ENCODE measurements around the gene NUCB1.
"Not testable (repeated sequence)": the region's sequence is repeated elsewhere in the genome, so short reads cannot be mapped to it uniquely, and the experiment has no call there.

NUCB1 gene

DNA sequence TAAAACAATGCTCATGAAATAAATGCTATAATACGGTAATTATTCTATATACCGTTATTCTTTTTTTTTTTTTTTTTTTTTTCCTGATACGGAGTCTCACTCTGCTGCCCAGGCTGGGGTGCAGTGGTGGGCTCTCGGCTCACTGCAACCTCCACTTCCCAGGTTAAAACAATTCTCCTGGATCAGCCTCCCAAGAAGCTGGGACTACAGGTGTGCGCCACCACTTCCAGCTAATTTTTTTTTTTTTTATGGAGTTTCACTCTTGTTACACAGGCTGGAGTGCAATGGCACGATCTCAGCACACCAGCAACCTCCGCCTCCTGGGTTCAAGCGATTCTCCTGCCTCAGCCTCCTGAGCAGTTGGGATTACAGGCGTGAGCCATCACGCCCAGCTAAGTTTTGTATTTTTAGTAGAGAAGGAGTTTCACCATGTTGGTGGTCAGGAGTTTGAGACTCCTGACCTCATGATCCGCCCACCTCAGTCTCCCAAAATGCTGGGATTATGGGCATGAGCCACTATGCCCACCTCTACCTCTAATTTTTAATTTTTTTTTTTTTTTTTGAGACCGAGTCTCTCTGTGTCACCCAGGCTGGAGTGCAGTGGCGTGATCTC is 21.0 kb upstream of the NUCB1 start:
- DNase-seq (ENCODE audit: low spot score in 2 of 2) = no peak
- peaks cover 19% of the 10 kb centered on the region for H3K4me1 ChIP-seq
- no peaks in the 10 kb centered on the region for H3K9me3 ChIP-seq
- H3K27me3 ChIP-seq (ENCODE audit: low read depth) = no peaks in the 10 kb centered on the region
- in situ Hi-C loops (cut with MboI; ENCODE audit: low sequenced_read_pairs) = no loop called here
- peaks cover 22% of the 10 kb centered on the region for H3K36me3 ChIP-seq (replicated peaks)
- no peak overlapping the region for H3K4me3 ChIP-seq

DNA sequence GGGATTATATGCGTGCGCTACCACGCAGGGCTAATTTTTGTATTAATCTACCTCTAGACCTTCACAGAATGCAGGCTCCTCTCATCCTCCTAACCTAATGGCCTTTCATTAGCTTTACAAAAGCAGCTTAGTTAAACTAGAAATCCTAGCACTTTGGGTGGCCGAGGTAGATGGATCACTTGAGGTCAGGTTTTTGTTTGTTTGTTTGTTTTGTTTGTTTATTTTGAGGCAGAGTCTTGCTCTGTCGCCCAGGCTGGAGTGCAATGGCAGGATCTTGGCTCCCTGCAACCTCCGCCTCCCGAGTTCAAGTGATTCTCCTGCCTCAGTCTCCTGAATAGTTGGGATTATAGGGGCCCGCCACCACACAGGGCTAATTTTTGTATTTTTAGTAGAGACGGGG is 20.4 kb upstream of the NUCB1 start:
- Histone ChIP-seq H3K4me1 (peaks cover 14% of the 10 kb centered on the region), H3K36me3 (replicated peaks) (peaks cover 16% of the 10 kb centered on the region)
- H3K4me3 ChIP-seq; H3K27me3 ChIP-seq (ENCODE audit: low read depth); H3K9me3 ChIP-seq; DNase-seq (ENCODE audit: low spot score in 2 of 2); in situ Hi-C loops (cut with MboI; ENCODE audit: low sequenced_read_pairs): not testable (repeated sequence)

DNA sequence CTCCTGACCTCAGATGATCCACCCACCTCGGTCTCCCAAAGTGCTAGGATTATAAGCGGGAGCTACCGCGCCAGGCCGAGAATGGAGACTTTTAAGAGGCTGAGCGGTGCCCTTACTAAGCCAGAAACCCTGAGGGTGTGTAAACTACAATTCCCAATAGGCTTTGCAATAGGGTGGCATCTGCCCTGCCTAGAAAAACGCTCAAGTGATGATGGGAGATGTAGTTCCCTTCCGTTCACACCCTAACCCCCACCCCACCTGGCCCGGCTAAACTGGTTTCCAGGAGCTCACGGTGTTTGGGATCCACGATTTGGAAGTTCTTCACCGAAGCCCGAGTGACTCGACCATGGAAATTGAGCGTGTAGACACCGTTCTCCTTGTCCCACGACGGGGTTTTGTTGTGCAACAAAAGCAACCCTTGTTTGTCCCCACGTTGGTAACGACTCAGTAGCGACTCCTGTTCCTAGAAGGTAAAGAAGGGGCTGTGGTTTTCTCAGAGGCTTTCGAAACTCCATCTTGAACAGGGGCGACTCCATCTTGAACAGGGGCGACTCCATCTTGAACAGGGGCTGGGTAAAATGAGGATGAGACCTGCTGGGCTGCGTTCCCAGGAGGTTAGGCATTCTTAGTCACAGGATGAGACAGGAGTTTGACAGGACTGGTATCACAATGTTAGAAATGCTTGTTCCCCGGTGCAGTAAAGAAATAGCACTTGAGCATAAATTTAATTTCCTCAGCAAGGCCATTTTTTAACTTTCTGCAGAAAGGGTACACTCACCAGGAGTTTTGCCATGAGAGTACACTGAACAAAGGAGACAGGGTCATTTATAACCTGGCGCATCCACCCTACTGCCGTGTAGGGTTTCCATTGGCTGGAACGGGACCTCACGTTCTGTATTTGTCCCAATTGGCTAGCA is 18.1 kb upstream of the NUCB1 start:
- no peak for DNase-seq (ENCODE audit: low spot score in 2 of 2)
- Histone ChIP-seq H3K36me3 (replicated peaks) (no peaks in the 10 kb centered on the region; the same call in none of the 2 replicates), H3K4me1 (no peaks in the 10 kb centered on the region), H3K9me3 (no peaks in the 10 kb centered on the region), H3K27me3 (ENCODE audit: low read depth) (no peaks in the 10 kb centered on the region), H3K4me3 (no peak overlapping the region)
- in situ Hi-C loops (cut with MboI; ENCODE audit: low sequenced_read_pairs) = no loop called here

DNA sequence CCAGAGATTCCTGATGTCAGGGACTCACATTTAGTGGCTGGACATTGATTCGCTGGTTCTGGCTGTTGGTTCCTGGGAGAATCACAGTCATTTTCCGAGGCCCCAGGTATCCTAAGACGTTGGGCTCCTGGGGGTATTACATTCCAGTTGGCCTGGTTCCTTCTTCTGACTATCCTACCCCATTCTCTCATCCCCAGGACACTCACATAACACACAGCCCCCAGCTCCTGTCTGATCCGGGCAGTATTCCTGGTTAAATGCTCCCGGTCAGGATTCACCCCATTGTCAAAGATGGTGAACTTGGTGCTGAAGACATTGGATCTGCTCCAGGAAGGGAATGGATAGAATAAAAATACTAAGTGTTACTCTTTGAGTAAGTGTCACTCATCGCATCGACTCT is 16.4 kb upstream of the NUCB1 start:
- H3K4me3 ChIP-seq = no peak overlapping the region
- H3K4me1 ChIP-seq = no peaks in the 10 kb centered on the region
- no peaks in the 10 kb centered on the region for H3K27me3 ChIP-seq (ENCODE audit: low read depth)
- no peak for DNase-seq (ENCODE audit: low spot score in 2 of 2)
- H3K9me3 ChIP-seq = no peaks in the 10 kb centered on the region
- in situ Hi-C loops (cut with MboI; ENCODE audit: low sequenced_read_pairs) = no loop called here
- H3K36me3 ChIP-seq (replicated peaks) = no peaks in the 10 kb centered on the region

DNA sequence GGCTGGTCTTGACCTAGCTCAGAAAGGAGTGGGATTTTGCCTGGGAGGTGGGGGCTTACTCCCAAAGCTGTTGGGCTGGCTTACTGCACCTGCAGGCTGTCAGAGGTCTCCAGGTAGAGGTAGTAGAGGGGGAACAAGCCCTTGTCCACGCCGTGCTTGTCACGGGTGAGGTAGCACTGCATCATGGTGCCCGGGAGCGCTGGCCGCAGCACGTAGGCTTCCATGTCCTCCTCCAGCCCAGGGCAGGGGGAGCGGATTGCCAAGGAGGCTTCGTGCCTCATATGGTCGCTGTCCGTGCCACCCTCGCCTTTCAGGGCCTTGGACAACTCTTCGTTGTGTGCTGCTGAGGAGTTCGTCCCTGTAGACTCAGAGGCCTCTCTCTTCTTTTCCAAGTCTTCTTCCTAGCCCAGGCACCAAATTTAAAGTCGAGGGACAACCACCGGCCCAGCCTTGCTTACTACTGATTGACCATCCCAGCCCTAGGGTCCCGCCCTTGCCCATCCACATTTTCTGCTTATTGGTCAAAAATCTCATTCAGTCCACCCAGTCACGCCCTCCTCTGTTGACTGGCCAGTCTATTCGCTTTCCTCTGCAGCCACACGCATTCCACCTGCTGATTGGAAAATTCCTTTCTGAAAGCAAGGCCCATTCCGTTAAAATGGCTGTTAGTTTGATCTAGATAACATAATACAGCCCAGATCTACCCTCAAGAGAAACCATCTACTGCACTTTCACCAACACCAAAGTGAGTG is 12.1 kb upstream of the NUCB1 start:
- H3K4me3 ChIP-seq = no peak overlapping the region

DNA sequence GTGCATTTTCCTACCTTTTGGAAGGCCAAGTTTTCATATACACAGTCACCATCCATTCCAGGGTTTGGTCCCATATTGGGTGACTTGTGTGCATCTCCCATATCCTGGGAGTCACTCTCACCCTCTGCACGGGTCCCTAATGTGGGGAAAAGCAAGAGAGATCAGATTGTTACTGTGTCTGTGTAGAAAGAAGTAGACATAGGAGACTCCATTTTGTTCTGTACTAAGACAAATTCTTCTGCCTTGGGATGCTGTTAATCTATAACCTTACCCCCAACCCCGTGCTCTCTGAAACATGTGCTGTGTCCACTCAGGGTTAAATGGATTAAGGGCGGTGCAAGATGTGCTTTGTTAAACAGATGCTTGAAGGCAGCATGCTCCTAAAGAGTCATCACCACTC is 10.6 kb upstream of the NUCB1 start:
- in situ Hi-C loops (cut with MboI; ENCODE audit: low sequenced_read_pairs); H3K27me3 ChIP-seq (ENCODE audit: low read depth); H3K36me3 ChIP-seq (replicated peaks); H3K9me3 ChIP-seq; DNase-seq (ENCODE audit: low spot score in 2 of 2); H3K4me3 ChIP-seq: not testable (repeated sequence)
- peaks cover 11% of the 10 kb centered on the region for H3K4me1 ChIP-seq

More for the DNA sequence above, 12.1 kb upstream of the NUCB1 start:
- Histone ChIP-seq H3K4me1 (peaks cover 11% of the 10 kb centered on the region), H3K36me3 (replicated peaks) (no peaks in the 10 kb centered on the region), H3K9me3 (no peaks in the 10 kb centered on the region), H3K27me3 (ENCODE audit: low read depth) (no peaks in the 10 kb centered on the region)
- in situ Hi-C loops (cut with MboI; ENCODE audit: low sequenced_read_pairs) = no loop called here
- DNase-seq (ENCODE audit: low spot score in 2 of 2) = no peak

DNA sequence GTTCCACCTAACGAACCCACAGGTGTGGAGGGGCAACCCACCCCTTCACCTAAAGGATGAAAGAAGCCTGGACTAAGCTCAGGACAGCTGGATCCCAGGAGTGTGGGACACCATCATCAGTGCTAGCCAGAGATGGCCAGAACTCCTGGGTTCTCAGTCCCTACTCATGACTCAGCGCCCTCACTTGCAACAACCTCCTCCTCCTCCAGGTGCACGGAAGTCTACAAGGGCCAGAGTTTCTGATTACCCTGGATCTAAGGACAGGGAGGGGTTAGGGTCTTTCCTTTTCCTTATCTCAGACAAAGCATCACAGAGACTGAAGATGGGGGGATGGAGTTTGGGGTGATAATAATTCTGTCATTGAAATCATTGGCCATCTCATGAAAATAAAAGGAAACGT is 9.6 kb upstream of the NUCB1 start:
- Histone ChIP-seq H3K4me1 (peaks cover 11% of the 10 kb centered on the region), H3K9me3 (no peaks in the 10 kb centered on the region), H3K4me3 (no peak overlapping the region), H3K27me3 (ENCODE audit: low read depth) (no peaks in the 10 kb centered on the region), H3K36me3 (replicated peaks) (no peaks in the 10 kb centered on the region)
- DNase-seq (ENCODE audit: low spot score in 2 of 2) = no peak
- in situ Hi-C loops (cut with MboI; ENCODE audit: low sequenced_read_pairs) = no loop called here

DNA sequence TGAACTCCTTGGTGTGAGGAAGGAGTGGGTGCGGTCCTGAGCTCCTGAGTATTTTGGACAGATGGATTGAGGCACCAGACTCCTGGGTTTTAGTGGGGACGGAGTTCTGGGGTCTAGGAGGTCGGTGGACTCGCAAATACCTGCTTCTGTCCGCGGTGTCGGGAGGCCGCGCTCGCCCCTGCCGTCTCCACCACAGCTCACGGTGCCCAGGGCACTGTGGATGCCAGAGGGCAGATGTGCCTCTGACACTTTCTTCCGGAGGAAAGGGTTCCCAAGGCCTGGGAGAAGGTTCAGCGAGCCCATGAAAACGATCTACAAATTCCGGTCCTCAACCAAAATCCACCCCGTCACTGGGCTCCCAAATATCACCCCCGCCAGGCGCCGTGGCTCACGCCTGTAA is 4.9 kb upstream of the NUCB1 start:
- Histone ChIP-seq H3K4me3 (no peak overlapping the region), H3K4me1 (peaks cover 9% of the 10 kb centered on the region), H3K9me3 (no peaks in the 10 kb centered on the region), H3K36me3 (replicated peaks) (no peaks in the 10 kb centered on the region), H3K27me3 (ENCODE audit: low read depth) (no peaks in the 10 kb centered on the region)
- in situ Hi-C loops (cut with MboI; ENCODE audit: low sequenced_read_pairs) = no loop called here
- DNase-seq (ENCODE audit: low spot score in 2 of 2) = no peak

DNA sequence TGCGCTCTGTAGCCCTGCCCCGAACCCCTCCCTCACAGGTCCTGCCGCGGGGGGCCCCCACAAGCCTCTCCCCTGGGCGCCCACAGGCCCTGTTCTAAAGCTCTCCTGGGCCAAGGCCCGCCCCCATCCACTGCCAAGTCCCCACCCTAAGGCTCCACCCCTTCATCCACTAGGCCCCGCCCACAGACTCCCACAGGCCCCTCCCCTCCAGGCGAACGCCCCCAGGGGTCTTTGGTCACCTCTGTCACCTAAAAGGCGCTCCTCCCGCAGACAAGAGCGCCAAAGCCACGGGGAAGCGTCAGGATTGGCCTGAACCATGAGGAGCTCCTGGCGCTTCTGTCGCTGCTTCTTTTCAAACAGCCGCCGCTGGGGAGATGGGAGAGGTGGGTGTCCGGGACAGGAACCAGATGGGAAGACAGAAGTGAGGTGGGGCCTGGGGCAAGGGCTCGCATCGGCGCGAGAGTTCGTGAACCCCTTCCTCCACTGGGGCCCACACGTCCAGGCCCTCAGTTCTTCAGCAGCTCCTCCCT is 3.9 kb upstream of the NUCB1 start:
- peaks cover 11% of the 10 kb centered on the region for H3K4me1 ChIP-seq
- peak in 1 of 2 experiments; percentile 45 for DNase-seq (ENCODE audit: low spot score in 2 of 2)
- no peak overlapping the region for H3K4me3 ChIP-seq
- no peaks in the 10 kb centered on the region; the same call in 1 of the 2 replicates for H3K36me3 ChIP-seq (replicated peaks)
- H3K27me3 ChIP-seq (ENCODE audit: low read depth) = no peaks in the 10 kb centered on the region
- H3K9me3 ChIP-seq = no peaks in the 10 kb centered on the region
- in situ Hi-C loops (cut with MboI; ENCODE audit: low sequenced_read_pairs) = no loop called here

DNA sequence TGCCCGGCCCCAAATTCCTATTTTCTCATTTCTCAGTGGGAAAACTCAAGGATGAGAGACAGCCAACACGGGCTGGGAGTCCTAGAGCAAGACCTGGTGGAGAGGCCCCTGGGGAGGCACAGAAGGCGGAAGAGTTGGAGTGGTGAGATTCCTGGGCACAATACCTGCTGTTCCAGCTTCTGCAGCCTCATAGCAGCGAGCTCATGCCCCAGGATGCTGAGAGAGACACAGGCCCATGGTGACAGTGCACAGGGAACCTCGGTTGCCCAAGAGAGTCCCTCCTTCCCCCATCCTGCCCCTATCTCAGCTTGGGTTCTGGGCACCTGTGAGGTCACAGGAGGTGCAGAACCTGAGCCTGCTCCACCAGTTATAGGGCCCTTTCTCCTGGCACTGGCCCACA is 2.9 kb upstream of the NUCB1 start:
- Histone ChIP-seq H3K36me3 (replicated peaks) (peaks cover 6% of the 10 kb centered on the region), H3K4me3 (no peak overlapping the region), H3K9me3 (no peaks in the 10 kb centered on the region), H3K27me3 (ENCODE audit: low read depth) (no peaks in the 10 kb centered on the region), H3K4me1 (peaks cover 15% of the 10 kb centered on the region)
- no peak for DNase-seq (ENCODE audit: low spot score in 2 of 2)
- in situ Hi-C loops (cut with MboI; ENCODE audit: low sequenced_read_pairs) = no loop called here

DNA sequence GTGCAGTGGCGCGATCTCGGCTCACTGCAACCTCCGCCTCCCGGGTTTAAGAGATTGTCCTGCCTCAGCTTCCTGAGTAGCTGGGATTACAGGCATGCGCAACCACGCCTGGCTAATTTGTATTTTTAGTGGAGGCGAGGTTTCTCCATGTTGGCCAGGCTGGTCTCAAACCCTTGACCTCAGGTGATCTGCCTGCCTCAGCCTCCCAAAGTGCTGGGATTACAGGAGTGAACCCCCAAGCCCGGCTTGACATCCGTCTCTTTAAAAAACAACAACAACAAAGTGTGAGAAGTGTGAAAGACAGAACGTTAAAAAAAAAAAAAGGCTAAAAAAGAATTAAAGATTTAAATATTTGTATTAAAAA is 744 bp upstream of the NUCB1 start:
- H3K27me3 ChIP-seq (ENCODE audit: low read depth); DNase-seq (ENCODE audit: low spot score in 2 of 2); in situ Hi-C loops (cut with MboI; ENCODE audit: low sequenced_read_pairs); H3K36me3 ChIP-seq (replicated peaks); H3K9me3 ChIP-seq: not testable (repeated sequence)
- peaks cover 15% of the 10 kb centered on the region for H3K4me1 ChIP-seq
- peak overlapping the region; percentile 47 for H3K4me3 ChIP-seq

DNA sequence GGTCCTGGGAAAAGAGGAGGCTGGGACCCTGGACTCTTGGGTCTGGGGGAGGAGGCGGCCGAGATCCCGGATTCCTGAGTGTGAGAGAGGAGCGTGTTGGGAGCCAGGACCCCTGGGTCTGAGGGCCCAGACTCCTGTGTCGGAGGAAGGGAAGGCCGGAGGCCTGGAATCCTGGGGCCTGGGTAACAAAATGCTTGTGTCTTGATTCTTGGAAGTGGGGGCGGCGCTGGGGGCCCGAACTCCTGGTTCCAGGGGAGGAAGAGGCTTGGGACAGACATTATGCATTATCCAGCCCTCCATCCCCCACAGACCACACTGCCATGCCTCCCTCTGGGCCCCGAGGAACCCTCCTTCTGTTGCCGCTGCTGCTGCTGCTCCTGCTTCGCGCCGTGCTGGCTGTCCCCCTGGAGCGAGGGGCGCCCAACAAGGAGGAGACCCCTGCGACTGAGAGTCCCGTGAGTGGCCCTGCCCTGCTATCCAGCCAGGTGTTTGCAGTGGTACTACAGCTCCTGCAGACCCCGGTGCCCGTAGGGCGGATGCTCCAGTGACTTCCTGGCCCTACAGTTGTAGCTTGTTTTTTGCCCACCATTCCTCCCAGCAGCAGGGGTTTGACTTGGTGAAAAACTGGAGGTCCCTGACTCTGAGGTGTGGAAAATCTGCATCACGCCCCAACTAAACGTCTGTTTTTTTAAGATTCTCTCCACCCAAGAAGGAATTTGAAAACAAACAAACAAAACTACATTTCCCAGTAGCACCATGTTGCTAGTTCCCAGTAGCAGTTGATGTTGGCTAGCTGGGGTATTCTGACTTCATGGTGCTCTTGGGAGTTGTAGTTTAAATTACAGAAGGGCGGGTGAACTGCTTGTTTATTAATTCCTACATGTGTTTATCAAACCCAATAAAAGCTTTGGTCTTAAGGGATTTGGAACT is 630 bp downstream of the NUCB1 start:
- in situ Hi-C loops (cut with MboI; ENCODE audit: low sequenced_read_pairs) = no loop called here
- peak in 1 of 2 experiments; percentile 34 for DNase-seq (ENCODE audit: low spot score in 2 of 2)
- H3K9me3 ChIP-seq = no peaks in the 10 kb centered on the region
- peaks cover 15% of the 10 kb centered on the region for H3K4me1 ChIP-seq
- peaks cover 6% of the 10 kb centered on the region for H3K36me3 ChIP-seq (replicated peaks)
- H3K4me3 ChIP-seq = peak overlapping the region; percentile 47
- H3K27me3 ChIP-seq (ENCODE audit: low read depth) = no peaks in the 10 kb centered on the region

DNA sequence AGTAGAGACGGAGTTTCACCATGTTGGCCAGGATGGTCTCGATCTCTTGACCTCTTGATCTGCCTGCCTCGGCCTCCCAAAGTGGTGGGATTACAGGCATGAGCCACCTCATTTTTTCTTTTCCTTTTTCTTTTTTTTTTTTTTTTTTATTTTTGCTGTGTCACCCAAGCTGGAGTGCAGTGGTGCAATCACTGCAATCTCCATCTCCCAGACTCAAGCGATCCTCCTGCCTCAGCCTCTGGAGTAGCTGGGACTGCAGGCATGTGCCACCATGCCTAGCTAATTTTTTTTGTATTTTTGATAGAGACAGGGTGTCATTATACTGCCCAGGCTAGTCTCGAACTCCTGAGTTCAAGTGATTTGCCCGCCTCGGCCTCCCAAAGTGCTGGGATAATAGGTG is 2.2 kb downstream of the NUCB1 start:
- DNase-seq (ENCODE audit: low spot score in 2 of 2); H3K4me3 ChIP-seq; H3K27me3 ChIP-seq (ENCODE audit: low read depth); H3K9me3 ChIP-seq; in situ Hi-C loops (cut with MboI; ENCODE audit: low sequenced_read_pairs); H3K36me3 ChIP-seq (replicated peaks): not testable (repeated sequence)
- peaks cover 15% of the 10 kb centered on the region for H3K4me1 ChIP-seq
